Left ventricle myocardium inferior (tissue), 1 donor: ENCODE data around the gene COL21A1. TPM values are rescaled to one million over a fixed set of nuclear protein-coding genes. Genes with fewer than 3 reads are reported as not detected.

Experiments used
- DNase-seq: peaks from one replicate; pipeline ENCODE4 v3.0.0-alpha.2; 2020
- H3K27ac ChIP-seq: fragments of 200-600 bp; replicated peaks from 2 replicates; pipeline ENCODE4 v1.8.0; 2021
- H3K27me3 ChIP-seq: fragments of 200-600 bp; 2 replicates; pipeline ENCODE4 v1.8.0; 2021; ENCODE audit warnings: low read depth
- H3K36me3 ChIP-seq: fragments of 200-600 bp; 2 replicates; pipeline ENCODE4 v1.8.0; 2021
- H3K4me1 ChIP-seq: fragments of 200-600 bp; 2 replicates; pipeline ENCODE4 v1.8.0; 2021
- H3K4me3 ChIP-seq: fragments of 200-600 bp; 2 replicates; pipeline ENCODE4 v1.8.0; 2021; ENCODE audit warnings: mild to moderate bottlenecking, moderate library complexity
- H3K9me3 ChIP-seq: fragments of 200-600 bp; replicated peaks from 2 replicates; pipeline ENCODE4 v1.8.0; 2021
- intact Hi-C: fragments of 100-400 bp; cut with micrococcal nuclease; formaldehyde crosslinking; loops from one replicate; pipeline ENCODE4 v1.11.0; 2022
- total RNA-seq: library from RNA; stranded (reverse); fragmentation: NEBNext Ultra II Directional; extraction: Animal tissue kit (Norgen Biotek cat#: 25700); gene quantifications from one replicate; pipeline ENCODE4 v1.2.1, GENCODE V29; 2021
- TF ChIP-seq, protein P1 (sequence below): fragments of 200-600 bp; IDR thresholded peaks from 2 replicates; pipeline ENCODE4 v1.8.0; 2021; ENCODE audit warnings: antibody characterized with exemption, mild to moderate bottlenecking, borderline replicate concordance
- donor health status: DM: no; HTN: yes; CAD: no; lungs with severe emphysema.

Gene COL21A1
- total RNA-seq, 1 donor from 2014 or later: 54.3 TPM

DNA sequence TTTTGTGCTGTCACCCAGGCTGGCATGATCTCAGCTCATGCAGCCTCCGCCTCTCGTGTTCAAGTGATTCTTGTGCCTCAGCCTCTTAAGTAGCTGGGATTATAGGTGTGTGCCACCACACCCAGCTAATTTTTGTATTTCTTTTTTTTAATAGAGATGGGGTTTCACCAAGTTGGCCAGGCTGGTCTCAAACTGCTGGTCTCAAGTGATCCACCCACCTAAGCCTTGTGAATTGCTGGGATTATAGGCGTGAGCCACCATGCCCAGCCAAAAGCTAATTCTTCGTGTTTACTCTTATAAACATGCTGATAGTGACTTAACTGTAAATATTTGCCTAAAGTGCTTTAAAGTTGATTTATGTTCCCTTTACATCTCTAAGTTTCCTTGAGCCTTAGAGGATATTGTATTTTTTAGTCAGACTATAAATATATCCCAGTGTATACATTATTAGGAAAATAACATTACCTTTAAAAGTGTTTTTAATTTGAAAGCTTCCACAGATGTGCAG is 91.7 kb downstream of the COL21A1 start:
- TF ChIP-seq, protein P1, sequence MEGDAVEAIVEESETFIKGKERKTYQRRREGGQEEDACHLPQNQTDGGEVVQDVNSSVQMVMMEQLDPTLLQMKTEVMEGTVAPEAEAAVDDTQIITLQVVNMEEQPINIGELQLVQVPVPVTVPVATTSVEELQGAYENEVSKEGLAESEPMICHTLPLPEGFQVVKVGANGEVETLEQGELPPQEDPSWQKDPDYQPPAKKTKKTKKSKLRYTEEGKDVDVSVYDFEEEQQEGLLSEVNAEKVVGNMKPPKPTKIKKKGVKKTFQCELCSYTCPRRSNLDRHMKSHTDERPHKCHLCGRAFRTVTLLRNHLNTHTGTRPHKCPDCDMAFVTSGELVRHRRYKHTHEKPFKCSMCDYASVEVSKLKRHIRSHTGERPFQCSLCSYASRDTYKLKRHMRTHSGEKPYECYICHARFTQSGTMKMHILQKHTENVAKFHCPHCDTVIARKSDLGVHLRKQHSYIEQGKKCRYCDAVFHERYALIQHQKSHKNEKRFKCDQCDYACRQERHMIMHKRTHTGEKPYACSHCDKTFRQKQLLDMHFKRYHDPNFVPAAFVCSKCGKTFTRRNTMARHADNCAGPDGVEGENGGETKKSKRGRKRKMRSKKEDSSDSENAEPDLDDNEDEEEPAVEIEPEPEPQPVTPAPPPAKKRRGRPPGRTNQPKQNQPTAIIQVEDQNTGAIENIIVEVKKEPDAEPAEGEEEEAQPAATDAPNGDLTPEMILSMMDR: no peak
- Histone ChIP-seq H3K27me3 (no peaks in the 10 kb centered on the region), H3K4me1 (no peaks in the 10 kb centered on the region), H3K9me3 (peaks cover 32% of the 10 kb centered on the region), H3K4me3 (no peak overlapping the region), H3K36me3 (no peaks in the 10 kb centered on the region), H3K27ac (no peak overlapping the region)
- intact Hi-C loops: no loop called here
- no peak for DNase-seq

DNA sequence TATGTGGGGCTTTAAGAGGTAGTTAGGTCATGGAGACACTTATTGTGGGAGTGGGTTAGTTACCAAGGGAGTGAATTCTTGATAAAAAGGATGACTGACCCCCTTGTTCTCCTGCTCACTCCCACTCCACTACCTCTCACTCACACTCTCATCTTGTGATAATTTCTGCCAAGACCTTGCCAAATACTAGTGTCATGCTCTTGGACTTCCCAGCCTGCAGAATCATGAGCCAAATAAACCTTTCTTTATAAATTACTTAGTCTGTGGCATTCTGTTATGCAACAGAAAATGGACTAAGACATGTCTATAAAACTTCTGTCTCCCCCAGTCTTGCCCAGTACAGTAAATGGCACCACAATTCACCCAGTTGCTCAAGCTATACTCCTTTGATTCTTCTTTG is 93.3 kb downstream of the COL21A1 start:
- no peaks in the 10 kb centered on the region for H3K27me3 ChIP-seq
- H3K4me1 ChIP-seq: no peaks in the 10 kb centered on the region
- H3K4me3 ChIP-seq: no peak overlapping the region
- DNase-seq: no peak
- H3K36me3 ChIP-seq: no peaks in the 10 kb centered on the region
- peaks cover 32% of the 10 kb centered on the region for H3K9me3 ChIP-seq
- no peak overlapping the region for H3K27ac ChIP-seq
- TF ChIP-seq, protein P1: no peak
- intact Hi-C loops: no loop called here

DNA sequence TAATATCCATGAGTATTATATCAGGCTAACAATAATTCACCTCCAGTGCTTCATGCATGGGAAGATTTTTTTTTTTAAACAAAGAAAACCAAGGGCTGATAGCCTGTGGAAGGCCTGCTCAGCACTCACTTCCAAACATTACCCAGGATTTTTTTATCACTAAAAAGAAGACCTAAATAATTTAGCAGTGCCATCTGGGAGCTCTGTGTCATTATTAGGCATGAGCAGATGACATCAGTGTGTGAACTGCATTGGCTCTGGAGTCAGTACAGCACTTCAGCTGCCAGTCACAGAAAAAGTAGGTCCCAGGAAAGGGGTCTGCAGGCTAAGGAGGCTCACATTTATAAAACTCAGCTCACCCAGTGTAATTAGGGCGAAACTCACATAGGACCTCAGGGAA is 94.8 kb downstream of the COL21A1 start:
- intact Hi-C loops: no loop called here
- H3K4me1 ChIP-seq: no peaks in the 10 kb centered on the region
- no peaks in the 10 kb centered on the region for H3K36me3 ChIP-seq
- TF ChIP-seq, protein P1: no peak
- no peak for DNase-seq
- peaks cover 32% of the 10 kb centered on the region for H3K9me3 ChIP-seq
- H3K27me3 ChIP-seq: no peaks in the 10 kb centered on the region
- no peak overlapping the region for H3K27ac ChIP-seq
- no peak overlapping the region for H3K4me3 ChIP-seq

DNA sequence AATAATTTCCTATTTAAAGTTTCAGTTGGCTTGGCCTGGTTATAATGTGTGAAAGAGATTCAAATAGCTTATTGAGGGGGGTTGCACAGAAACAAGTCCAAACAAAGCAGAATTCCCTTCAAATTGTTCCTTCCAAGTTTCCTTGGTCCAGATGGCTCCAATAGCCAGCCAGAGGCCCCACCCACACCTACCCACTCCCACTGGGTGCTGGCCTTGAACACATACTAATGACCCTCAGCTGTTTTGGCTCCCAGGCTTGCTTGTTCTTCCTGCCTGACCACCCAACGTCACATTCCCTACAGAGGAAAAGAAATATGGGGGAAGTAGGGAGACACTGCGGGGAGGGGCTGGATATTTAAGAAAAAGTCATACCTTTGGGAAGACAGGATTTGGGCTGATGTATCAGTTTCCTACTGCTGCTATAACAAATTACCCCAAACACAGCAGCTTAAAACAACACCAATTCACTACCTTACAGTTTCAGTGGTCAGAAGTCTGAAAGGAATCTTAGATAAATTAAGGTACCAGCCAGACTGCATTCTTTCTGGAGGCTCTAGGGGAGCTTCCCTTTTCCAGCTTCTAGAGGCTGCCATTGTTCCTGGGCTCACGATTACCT is 95.7 kb downstream of the COL21A1 start:
- Histone ChIP-seq H3K27me3 (no peaks in the 10 kb centered on the region), H3K4me1 (no peaks in the 10 kb centered on the region), H3K9me3 (peaks cover 32% of the 10 kb centered on the region), H3K4me3 (no peak overlapping the region), H3K27ac (no peak overlapping the region), H3K36me3 (no peaks in the 10 kb centered on the region)
- DNase-seq: no peak
- intact Hi-C loops: no loop called here
- TF ChIP-seq, protein P1: no peak

DNA sequence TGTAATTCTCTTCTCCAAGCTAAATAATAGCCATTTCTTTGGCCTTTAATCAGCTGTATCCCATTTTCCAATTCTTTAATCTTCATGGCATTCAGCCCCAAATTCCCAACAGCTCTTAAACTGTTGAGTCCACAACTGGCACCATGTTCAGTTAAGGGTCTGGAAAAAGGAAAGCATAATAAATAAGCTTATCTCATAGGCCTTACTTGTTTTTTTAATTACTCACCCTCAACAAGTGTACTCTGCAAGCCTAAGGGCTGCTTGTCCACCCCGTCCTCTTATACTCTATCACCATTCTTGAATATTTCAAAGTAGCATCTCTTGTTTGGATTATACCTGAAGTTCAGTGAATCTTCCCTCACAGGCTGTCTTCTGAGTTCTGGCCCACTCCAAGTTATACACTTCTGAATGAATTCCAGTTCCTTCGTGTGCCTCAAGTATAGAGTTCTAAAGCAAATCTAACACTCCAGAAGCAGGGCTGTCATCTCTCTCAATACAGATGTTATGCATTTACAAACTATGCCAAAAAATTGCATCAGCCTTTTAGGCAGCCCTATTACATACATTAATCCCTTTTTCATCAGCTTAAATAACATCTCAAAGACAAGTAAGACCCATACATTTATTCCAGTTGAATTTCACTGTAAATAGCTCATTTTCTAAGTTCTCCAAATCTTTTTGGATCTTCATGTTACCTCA is 98.7 kb downstream of the COL21A1 start:
- no peak overlapping the region for H3K27ac ChIP-seq
- H3K4me3 ChIP-seq: no peak overlapping the region
- H3K9me3 ChIP-seq: peaks cover 19% of the 10 kb centered on the region
- H3K4me1 ChIP-seq: no peaks in the 10 kb centered on the region
- no peaks in the 10 kb centered on the region for H3K27me3 ChIP-seq
- H3K36me3 ChIP-seq: no peaks in the 10 kb centered on the region
- intact Hi-C loops: no loop called here
- no peak for DNase-seq
- TF ChIP-seq, protein P1: no peak
